D721Med (cell line): ENCODE measurements around the gene CCDC63.

ENCODE experiments used
- DNase-seq: peaks from one replicate; pipeline ENCODE4 v3.0.0; 2011; ENCODE audit warnings: low spot score; ENCODE audit not compliant: insufficient read length
- FAIRE-seq: peaks from 2 replicates; lab custom pipeline; 2011; peaks lifted over from hg19 to GRCh38; lab: Jason Lieb, UNC
- TF ChIP-seq, protein P1 (sequence below): IDR thresholded peaks from 2 replicates; pipeline ENCODE4 v1.5.1; 2012; ENCODE audit warnings: mild to moderate bottlenecking, control low read depth; ENCODE audit not compliant: insufficient read depth; ENCODE audit errors: missing control alignments

Gene CCDC63

DNA sequence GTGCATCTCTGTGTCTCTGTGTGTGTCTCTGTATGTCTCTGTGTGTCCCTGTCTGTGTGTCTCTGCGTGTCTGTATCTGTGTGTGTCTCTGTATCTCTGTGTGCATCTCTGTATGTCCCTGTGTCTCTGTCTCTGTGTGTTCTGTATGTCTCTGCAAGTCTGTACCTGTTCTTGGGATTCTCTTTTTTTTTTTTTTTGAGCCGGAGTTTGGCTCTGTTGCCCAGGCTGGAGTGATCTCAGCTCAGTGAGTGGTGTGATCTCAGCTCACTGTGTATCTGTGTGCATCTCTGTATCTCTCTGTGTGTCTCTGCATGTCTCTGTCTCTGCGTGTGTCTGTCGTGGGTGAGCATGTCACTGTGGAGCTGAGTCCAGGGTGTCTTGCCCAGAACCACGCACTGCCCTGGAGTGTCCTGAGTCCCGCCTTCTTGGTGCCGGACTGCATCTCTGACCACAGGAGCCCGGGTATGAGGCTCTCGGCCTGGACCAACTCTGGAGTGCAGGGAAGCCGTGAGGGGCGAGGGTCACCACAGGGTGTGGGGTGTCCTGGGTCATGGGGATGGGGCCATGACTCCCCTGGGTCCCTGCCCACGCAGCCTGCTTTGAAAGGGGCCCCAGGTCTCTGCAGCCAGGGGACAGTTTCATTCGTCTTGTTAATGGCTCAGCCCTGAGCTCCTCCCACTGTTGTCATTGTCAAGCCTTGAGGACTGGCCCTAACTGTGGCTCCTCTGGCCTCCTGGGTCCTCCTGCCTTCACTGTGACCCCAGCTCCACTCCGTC, 61.8 kb downstream of the CCDC63 start:
- FAIRE-seq (no peak), DNase-seq (no peak)
- TF ChIP-seq, protein P1, sequence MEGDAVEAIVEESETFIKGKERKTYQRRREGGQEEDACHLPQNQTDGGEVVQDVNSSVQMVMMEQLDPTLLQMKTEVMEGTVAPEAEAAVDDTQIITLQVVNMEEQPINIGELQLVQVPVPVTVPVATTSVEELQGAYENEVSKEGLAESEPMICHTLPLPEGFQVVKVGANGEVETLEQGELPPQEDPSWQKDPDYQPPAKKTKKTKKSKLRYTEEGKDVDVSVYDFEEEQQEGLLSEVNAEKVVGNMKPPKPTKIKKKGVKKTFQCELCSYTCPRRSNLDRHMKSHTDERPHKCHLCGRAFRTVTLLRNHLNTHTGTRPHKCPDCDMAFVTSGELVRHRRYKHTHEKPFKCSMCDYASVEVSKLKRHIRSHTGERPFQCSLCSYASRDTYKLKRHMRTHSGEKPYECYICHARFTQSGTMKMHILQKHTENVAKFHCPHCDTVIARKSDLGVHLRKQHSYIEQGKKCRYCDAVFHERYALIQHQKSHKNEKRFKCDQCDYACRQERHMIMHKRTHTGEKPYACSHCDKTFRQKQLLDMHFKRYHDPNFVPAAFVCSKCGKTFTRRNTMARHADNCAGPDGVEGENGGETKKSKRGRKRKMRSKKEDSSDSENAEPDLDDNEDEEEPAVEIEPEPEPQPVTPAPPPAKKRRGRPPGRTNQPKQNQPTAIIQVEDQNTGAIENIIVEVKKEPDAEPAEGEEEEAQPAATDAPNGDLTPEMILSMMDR: no peak

DNA sequence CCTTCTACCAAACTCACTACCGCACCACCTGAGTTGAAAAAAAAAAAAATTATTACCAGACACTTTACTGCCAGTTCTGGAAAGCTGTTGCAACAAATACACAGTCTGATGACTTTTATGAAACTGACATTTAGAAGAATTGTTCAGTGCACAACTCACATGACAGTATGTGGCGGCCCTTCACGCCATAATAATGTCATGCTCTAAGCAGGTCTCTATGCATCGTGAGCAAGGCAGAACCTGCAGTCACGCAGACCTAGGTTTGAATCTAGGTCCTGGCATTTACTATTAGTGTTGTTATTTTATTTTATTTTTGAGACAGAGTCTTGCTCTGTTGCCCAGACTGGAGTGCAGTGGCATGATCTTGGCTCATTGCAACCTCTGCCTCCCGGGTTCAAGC, 65.5 kb downstream of the CCDC63 start:
- TF ChIP-seq, protein P1: no peak
- FAIRE-seq: no peak

DNA sequence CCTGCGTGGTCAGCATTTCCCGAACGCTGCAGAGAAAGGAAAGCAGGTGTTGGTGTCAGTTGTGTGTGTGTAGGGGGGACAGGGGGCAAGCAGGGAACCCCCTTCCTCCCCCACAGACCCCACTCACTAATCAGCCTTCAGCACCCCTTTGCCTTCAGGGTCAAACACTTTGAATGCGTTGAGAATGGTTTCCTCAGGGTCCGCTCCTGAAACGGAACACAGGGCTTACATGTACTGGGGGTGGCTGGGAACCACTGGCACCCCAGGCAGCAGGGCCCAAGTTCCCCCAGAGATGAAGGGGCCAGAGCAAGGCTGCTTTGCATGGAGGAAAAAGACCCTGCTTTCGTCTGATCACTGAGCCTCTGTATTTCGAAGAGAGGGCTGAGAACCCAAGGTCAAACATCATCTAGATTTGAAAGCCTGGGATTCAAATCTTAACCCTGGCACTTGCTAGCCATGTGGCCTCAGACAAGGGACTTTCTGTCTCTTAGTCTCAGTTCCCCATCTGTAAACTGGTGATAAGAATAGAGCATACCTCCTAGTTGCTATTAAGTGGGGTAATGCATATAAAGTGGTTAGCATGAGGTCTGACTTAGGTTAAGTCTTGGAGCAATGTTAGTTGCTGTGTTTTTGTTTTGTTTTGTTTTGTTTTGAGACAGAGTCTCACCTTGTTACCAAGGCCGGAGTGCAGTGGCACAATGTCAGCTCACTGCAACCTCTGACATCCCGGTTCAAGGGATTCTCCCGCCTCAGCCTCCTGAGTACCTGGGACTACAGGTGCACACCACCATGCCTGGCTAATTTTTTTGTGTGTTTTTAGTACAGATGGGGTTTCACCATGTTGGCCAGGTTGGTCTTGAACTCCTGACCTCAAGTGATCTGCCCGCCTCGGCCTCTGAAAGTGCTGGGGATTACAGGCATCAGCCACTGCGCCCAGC, 66.6 kb downstream of the CCDC63 start:
- FAIRE-seq (no peak), DNase-seq (no peak)
- TF ChIP-seq, protein P1: no peak

More for the DNA sequence above, 65.5 kb downstream of the CCDC63 start:
- DNase-seq: no peak

DNA sequence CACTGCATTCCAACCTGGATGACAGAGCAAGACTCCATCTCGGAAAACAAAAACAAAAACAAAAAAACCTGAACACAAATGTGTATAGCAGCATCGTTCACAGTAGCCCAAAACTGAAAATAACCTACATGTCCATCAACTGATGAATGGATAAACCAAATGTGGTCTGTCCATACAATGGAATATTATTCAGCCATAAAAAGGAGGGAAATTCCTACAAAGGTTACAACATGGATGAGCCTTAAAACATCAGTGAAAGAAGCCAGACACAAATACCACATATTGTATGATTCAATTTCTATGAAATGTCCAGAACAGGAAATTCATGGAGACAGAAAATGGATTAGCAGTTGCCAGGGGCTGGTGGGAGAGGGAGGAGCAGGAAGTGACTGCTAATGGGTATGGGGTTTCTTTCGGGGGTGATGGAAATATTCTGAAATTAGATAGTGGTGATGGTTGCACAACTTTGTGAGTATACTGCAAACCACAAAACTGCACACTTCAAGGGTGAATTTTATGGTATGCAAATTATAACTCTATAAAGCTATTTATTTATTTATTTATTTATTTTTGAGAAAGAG, 69.6 kb downstream of the CCDC63 start:
- TF ChIP-seq, protein P1: no peak
- no peak for FAIRE-seq
- DNase-seq: no peak

DNA sequence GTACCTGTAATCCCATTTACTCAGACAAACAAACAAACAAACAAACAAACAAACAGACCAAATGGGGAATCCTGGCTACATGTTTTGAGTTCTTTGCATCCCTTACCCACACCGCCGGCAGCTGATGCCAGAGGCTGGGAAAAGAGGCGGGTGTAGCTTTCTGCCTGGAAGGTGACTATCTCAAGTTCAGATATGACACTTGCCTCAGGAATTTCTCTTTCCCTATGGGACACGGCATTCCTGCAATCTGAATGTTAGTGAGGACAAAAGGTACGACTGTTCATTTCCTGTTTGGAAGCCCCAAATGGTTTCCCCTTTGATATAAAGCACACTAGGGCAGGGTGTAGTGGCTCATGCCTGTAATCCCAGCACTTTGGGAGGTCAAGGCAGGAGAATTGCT, 70.7 kb downstream of the CCDC63 start:
- no peak for DNase-seq

DNA sequence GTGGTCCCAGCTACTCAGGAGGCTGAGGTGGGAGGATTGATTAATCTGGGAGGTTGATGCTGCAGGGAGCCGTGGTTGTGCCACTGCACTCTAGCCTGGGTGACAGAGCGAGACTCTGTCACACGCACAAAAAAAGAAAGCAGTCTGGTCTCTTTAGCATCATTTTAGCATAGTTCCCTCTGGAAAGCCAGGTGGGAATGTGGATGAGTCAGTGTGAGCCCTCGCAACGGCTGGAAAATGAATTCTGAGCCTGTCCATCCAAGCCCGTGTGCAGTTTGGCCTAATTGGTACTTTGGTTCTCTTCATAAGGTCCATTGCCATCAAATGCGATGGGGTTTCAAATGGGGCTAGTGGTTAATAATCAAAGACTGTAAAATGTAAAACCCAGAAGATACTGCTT, 71.2 kb downstream of the CCDC63 start:
- no peak for FAIRE-seq
- TF ChIP-seq, protein P1: no peak
- DNase-seq: no peak

More for the DNA sequence above, 70.7 kb downstream of the CCDC63 start:
- no peak for FAIRE-seq
- TF ChIP-seq, protein P1: no peak
